Osteocyte (in vitro differentiated cells): ENCODE data around the gene INSIG2. TPM values are rescaled to one million over a fixed set of nuclear protein-coding genes. Genes with fewer than 3 reads are reported as not detected.

Source experiments
- DNase-seq: peaks from one replicate; pipeline ENCODE4 v3.0.0; 2021; ENCODE audit warnings: mixed read lengths; ENCODE audit not compliant: unreplicated experiment; ENCODE audit errors: extremely low spot score
- H3K27ac Mint-ChIP-seq: one replicate; pipeline ENCODE4 v1.8.0; 2021; ENCODE audit warnings: mild to moderate bottlenecking, mixed read lengths; ENCODE audit not compliant: unreplicated experiment
- H3K27me3 Mint-ChIP-seq: one replicate; pipeline ENCODE4 v1.8.0; 2021; ENCODE audit warnings: mixed read lengths; ENCODE audit not compliant: unreplicated experiment
- H3K36me3 Mint-ChIP-seq: one replicate; pipeline ENCODE4 v1.8.0; 2021; ENCODE audit warnings: mixed read lengths; ENCODE audit not compliant: unreplicated experiment
- H3K4me1 Mint-ChIP-seq: one replicate; pipeline ENCODE4 v1.8.0; 2021; ENCODE audit warnings: mixed read lengths; ENCODE audit not compliant: unreplicated experiment
- H3K4me3 Mint-ChIP-seq: one replicate; pipeline ENCODE4 v1.8.0; 2021; ENCODE audit warnings: mild to moderate bottlenecking, moderate library complexity, mixed read lengths; ENCODE audit not compliant: unreplicated experiment
- H3K9me3 Mint-ChIP-seq: one replicate; pipeline ENCODE4 v1.8.0; 2021; ENCODE audit warnings: mixed read lengths; ENCODE audit not compliant: unreplicated experiment
- long read RNA-seq: library from polyadenylated mRNA; unstranded; transcript quantifications from one replicate; pipeline ENCODE4 v2.0.0, GENCODE V29; 2021
- total RNA-seq: library from RNA; stranded (reverse); gene quantifications from 2 replicates; pipeline ENCODE4 v1.2.1, GENCODE V29; 2021
- TF ChIP-seq, protein P1 (sequence below): fragments of 200-600 bp; sonication (generic); IDR thresholded peaks from 2 replicates; pipeline ENCODE4 v1.5.0; 2021; ENCODE audit warnings: antibody characterized with exemption, mild to moderate bottlenecking, moderate library complexity

Gene INSIG2
- total RNA-seq, result 16.7 and 18.3 TPM in 2 replicates
- long read RNA-seq, transcript INSIG2-201 (6 exons, 2,590 nt), result major isoform, 50 of 71 reads
- long read RNA-seq, partial matches to known transcripts, result 4 of 71 reads
- long read RNA-seq, other reads (novel, unspliced or antisense), result 13 of 71 reads

DNA sequence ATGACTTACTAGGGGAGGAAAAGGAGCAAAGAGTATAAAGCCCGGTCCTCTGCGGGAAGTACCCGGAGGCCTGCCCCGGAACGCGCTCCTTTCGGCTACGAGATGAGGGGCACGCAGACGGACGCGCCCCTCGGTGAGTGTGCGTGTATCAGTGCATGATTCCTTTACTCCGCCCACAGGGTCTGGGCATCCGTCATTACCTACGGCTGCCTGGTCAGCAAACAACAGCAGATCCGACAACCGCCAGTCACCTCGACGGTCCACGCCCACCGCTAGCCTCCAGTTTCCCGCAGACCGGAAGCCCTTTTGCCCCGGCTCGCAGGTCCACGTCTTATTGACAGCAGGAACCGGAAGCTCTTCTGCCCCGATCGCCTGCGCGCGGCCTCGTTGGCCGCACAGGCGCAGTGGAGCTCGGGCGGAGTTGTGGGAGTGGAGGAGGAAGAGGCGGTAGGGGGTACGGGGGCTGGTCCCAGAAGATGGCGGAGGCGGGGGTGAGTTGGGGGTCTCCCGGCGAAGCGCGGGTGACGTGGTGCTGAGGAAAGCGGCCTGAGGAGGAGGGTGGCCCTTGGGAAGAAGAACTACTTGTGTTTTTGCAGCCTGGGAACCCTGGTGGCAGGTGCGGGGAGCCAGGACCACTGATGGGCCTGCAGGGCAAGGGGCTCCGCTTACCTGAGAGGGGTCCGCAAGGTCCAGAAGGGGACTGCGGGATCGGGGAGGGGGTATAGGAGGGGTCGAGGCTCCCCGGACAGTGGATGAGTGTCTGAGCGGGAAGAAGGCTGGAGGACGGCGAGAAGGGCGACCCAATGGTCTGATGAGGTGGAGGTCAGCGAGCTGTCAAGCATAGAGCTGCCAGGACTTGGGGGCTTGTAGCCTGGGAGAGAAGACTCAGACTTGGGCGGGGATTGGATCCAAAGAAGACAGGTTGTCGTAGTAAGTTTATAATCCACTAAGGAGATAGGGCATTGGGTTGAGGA is at the start of gene INSIG2:
Gene INSIG2 (plus strand): TSS at position 421 of the 974 bp plus-strand sequence. CDS start 8,086 bp downstream, outside the sequence.
- Mint-ChIP-seq H3K4me3 (peak within 1 kb of the TSS; percentile 95), H3K36me3 (no peaks in the 10 kb centered on the region), H3K4me1 (peaks cover 31% of the 10 kb centered on the region), H3K27me3 (peaks cover 32% of the 10 kb centered on the region), H3K27ac (peak within 1 kb of the TSS; percentile 75), H3K9me3 (no peaks in the 10 kb centered on the region)
- peak; percentile 98 for DNase-seq
- TF ChIP-seq, protein P1, sequence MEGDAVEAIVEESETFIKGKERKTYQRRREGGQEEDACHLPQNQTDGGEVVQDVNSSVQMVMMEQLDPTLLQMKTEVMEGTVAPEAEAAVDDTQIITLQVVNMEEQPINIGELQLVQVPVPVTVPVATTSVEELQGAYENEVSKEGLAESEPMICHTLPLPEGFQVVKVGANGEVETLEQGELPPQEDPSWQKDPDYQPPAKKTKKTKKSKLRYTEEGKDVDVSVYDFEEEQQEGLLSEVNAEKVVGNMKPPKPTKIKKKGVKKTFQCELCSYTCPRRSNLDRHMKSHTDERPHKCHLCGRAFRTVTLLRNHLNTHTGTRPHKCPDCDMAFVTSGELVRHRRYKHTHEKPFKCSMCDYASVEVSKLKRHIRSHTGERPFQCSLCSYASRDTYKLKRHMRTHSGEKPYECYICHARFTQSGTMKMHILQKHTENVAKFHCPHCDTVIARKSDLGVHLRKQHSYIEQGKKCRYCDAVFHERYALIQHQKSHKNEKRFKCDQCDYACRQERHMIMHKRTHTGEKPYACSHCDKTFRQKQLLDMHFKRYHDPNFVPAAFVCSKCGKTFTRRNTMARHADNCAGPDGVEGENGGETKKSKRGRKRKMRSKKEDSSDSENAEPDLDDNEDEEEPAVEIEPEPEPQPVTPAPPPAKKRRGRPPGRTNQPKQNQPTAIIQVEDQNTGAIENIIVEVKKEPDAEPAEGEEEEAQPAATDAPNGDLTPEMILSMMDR, result no peak

DNA sequence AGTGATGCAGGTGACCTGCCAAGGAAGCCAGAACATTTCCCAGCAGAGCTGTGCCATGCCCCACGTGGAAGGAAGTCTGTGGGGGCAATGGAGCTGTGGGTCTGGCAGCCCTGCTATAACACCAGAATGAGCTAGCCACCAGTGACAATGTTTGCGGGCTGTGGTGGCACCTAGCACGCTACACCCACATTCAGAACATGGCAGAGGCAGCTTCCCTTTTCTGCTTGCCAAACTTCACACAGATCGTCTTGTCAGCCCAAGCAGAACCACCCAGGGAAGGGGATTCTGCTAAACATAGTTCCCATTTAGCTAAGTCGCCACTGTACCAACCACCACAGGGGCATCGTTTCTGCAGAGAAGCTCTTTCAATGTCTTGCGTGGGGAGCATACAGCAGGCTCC is 47.4 kb upstream of the INSIG2 start:
- Mint-ChIP-seq H3K4me3 (no peak overlapping the region), H3K36me3 (no peaks in the 10 kb centered on the region), H3K4me1 (no peaks in the 10 kb centered on the region), H3K27me3 (peaks cover 54% of the 10 kb centered on the region), H3K27ac (no peak overlapping the region), H3K9me3 (peaks cover 9% of the 10 kb centered on the region)
- TF ChIP-seq, protein P1, result no peak
- no peak for DNase-seq

DNA sequence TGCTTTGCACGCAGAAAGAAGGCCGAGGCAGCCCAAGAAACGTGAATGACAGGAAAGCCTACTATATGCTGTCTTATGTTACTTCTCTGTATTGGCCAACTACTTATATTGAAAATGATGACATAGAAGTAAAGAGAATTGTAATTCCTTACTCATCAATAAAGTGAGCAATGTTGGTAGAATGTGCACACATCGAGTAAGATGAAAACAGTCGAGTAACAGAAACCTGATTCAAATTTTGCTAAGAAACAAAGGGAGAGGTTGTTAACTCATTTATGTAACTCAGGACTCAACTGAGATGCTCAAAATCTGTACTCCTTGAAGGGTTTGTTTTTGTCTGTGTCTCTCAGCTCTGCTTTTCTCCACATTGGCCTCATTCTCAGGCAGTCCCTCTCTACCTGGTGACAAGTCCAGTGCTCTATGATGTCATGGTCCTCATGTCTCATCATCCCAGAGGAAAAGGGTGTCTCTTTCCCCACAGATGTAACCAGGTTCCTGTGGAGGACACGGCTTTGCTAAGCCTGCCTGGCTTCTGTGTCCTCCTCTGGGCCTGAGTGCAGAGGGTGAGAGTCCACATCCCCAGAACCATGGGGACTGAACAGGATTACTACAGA is 44.1 kb upstream of the INSIG2 start:
- Mint-ChIP-seq H3K27me3 (peaks cover 55% of the 10 kb centered on the region), H3K9me3 (no peaks in the 10 kb centered on the region), H3K4me3 (no peak overlapping the region), H3K36me3 (no peaks in the 10 kb centered on the region), H3K27ac (no peak overlapping the region), H3K4me1 (no peaks in the 10 kb centered on the region)
- TF ChIP-seq, protein P1, result no peak
- DNase-seq, result no peak

DNA sequence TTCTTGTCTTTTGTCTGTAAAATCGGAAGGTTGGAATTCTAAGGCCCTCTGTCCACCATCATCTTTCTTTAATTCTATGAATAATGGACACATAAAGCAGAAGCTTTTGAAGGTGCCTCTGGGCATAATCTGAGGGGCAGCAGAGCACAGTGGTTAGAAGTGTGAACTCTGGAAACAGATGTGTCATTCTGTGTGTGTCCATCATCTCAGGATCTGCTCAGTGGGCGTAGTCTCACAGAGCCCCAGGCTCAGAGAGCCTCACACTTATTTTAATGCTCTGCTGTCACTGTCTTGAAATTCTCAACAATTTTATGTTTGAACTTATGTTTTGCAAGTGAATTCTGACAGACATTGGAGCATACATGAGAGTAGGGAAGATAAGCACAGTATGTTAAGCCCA is 43.4 kb upstream of the INSIG2 start:
- Mint-ChIP-seq H3K27me3 (peaks cover 54% of the 10 kb centered on the region), H3K4me1 (no peaks in the 10 kb centered on the region), H3K4me3 (no peak overlapping the region), H3K27ac (no peak overlapping the region), H3K9me3 (no peaks in the 10 kb centered on the region), H3K36me3 (no peaks in the 10 kb centered on the region)
- no peak for DNase-seq
- TF ChIP-seq, protein P1, result no peak

DNA sequence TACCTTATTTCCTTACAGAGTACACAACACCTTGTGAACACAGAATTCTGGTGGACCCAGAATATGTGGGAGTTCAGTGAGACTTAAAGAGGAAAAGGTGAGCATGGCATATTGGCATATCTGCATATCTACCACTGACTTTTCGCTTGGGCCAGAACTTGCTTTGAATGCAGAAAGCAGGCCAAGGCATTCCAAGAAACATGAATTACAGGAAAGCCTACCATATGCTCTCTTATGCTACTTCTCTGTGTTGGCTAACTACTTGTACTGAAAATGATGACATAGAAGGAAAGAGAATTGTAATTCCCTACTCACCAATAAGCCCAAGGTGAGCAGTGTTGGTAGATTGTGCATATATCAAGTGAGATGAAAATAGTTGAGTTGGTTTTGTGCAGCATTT is 43.0 kb upstream of the INSIG2 start:
- no peaks in the 10 kb centered on the region for H3K36me3 Mint-ChIP-seq
- TF ChIP-seq, protein P1, result no peak
- H3K27ac Mint-ChIP-seq, result no peak overlapping the region
- no peak overlapping the region for H3K4me3 Mint-ChIP-seq
- DNase-seq, result no peak
- H3K4me1 Mint-ChIP-seq, result no peaks in the 10 kb centered on the region
- H3K27me3 Mint-ChIP-seq, result peaks cover 58% of the 10 kb centered on the region
- no peaks in the 10 kb centered on the region for H3K9me3 Mint-ChIP-seq
